ENCODE data around the gene RNASE8. TPM values are rescaled to one million over a fixed set of nuclear protein-coding genes. Genes with fewer than 3 reads are reported as not detected.

RNASE8 gene
- polyA plus RNA-seq, 3 donors: not detected

- peak; percentile 86 for TF ChIP-seq CTCF (IDR thresholded peaks at IDR 0.05)
- Histone ChIP-seq H3K4me2 (replicated peaks; ENCODE audit: extremely low read depth, low read length, poor library complexity, severe bottlenecking) (peak overlapping the region; percentile 71), H3K9me3 (replicated peaks in 1 of 2; ENCODE audit: control insufficient read depth in 1 of 2, insufficient read depth in 1 of 2, low read length in 2 of 2) (no peaks in the 10 kb centered on the region), H3K27ac (ENCODE audit: low read depth in 1 of 2, low read length in 2 of 2) (peak overlapping the region; percentile 74 to 98), H2AFZ (ENCODE audit: insufficient read depth, low read depth, low read length, poor library complexity, severe bottlenecking) (peak overlapping the region; percentile 65), H4K20me1 (ENCODE audit: insufficient read depth, low read length) (no peaks in the 10 kb centered on the region), H3K4me3 (replicated peaks in 1 of 3; ENCODE audit: low read depth in 2 of 3, low read length in 3 of 3) (peak overlapping the region in 1 of 3 experiments; percentile 84), H3K79me2 (ENCODE audit: insufficient read depth, low read length) (no peaks in the 10 kb centered on the region), H3K9ac (ENCODE audit: insufficient read depth, low read length, poor library complexity, severe bottlenecking) (peak overlapping the region; percentile 17), H3K27me3 (ENCODE audit: control insufficient read depth in 2 of 2, insufficient read depth in 2 of 2, low read length in 2 of 2) (no peaks in the 10 kb centered on the region), H3K36me3 (replicated peaks in 1 of 2; ENCODE audit: control insufficient read depth in 1 of 2, insufficient read depth in 2 of 2, low read length in 2 of 2) (no peaks in the 10 kb centered on the region), H3K4me1 (ENCODE audit: control insufficient read depth in 1 of 2, insufficient read depth in 2 of 2, low read length in 2 of 2) (peaks cover 48 to 52% of the 10 kb centered on the region in 2 donors)
- H3K27ac Mint-ChIP-seq: peak overlapping the region; percentile 97 to 99 (median 98)
- no peaks in the 10 kb centered on the region for H3K9me3 Mint-ChIP-seq
- WGBS (ENCODE audit: insufficient coverage): 13% methylated on average over 8 of the region's 11 CpGs
- H3K27me3 Mint-ChIP-seq (ENCODE audit: low read depth in 3 of 3): peaks cover 0 to 2% (median under 1%) of the 10 kb centered on the region in 3 donors
- intact Hi-C loops (cut with micrococcal nuclease): loop anchor here (2.0 to 10.0 kb wide), 5 partner anchors 14 to 642 kb away; partner anchors contain the start of genes ANG (in 1 of the 2), PIP4P1 (in 1 of the 2), PNP (in 1 of the 2) and RNASE4 (in 1 of the 2)
- no peaks in the 10 kb centered on the region for H3K36me3 Mint-ChIP-seq
- peak; percentile 72 to 78 (median 75) for DNase-seq
- peak overlapping the region; percentile 61 to 68 for H3K4me3 Mint-ChIP-seq
- peaks cover 54% of the 10 kb centered on the region for H3K4me1 Mint-ChIP-seq
These were observed 49.1 kb downstream of the RNASE8 start for GRCh38 chr14:21106498-21107282.

- H3K27ac Mint-ChIP-seq: peak overlapping the region; percentile 97 to 99 (median 98)
- H4K20me1 ChIP-seq (ENCODE audit: insufficient read depth, low read length): no peaks in the 10 kb centered on the region
- H3K27me3 ChIP-seq (ENCODE audit: control insufficient read depth in 2 of 2, insufficient read depth in 2 of 2, low read length in 2 of 2): no peaks in the 10 kb centered on the region
- 96% methylated on average over 4 of the region's 5 CpGs for WGBS (ENCODE audit: insufficient coverage)
- H3K27me3 Mint-ChIP-seq (ENCODE audit: low read depth in 3 of 3): no peaks in the 10 kb centered on the region
- H3K4me1 Mint-ChIP-seq: peaks cover 56% of the 10 kb centered on the region
- H2AFZ ChIP-seq (ENCODE audit: insufficient read depth, low read depth, low read length, poor library complexity, severe bottlenecking): peak overlapping the region; percentile 65
- H3K4me1 ChIP-seq (ENCODE audit: control insufficient read depth in 1 of 2, insufficient read depth in 2 of 2, low read length in 2 of 2): peaks cover 48 to 52% of the 10 kb centered on the region in 2 donors
- no peak overlapping the region for H3K9ac ChIP-seq (ENCODE audit: insufficient read depth, low read length, poor library complexity, severe bottlenecking)
- no peaks in the 10 kb centered on the region for H3K79me2 ChIP-seq (ENCODE audit: insufficient read depth, low read length)
- H3K36me3 ChIP-seq (replicated peaks in 1 of 2; ENCODE audit: control insufficient read depth in 1 of 2, insufficient read depth in 2 of 2, low read length in 2 of 2): no peaks in the 10 kb centered on the region
- no peaks in the 10 kb centered on the region for H3K9me3 ChIP-seq (replicated peaks in 1 of 2; ENCODE audit: control insufficient read depth in 1 of 2, insufficient read depth in 1 of 2, low read length in 2 of 2)
- peak overlapping the region; percentile 74 to 98 for H3K27ac ChIP-seq (ENCODE audit: low read depth in 1 of 2, low read length in 2 of 2)
- H3K9me3 Mint-ChIP-seq: no peaks in the 10 kb centered on the region
- intact Hi-C loops (cut with micrococcal nuclease): loop anchor here (2.0 to 10.0 kb wide), 5 partner anchors 15 to 643 kb away; partner anchors contain the start of genes ANG (in 1 of the 2), PIP4P1 (in 1 of the 2), PNP (in 1 of the 2) and RNASE4 (in 1 of the 2)
- no peak for TF ChIP-seq CTCF (IDR thresholded peaks at IDR 0.05)
- no peak overlapping the region for H3K4me3 Mint-ChIP-seq
- peak overlapping the region in 1 of 3 experiments; percentile 84 for H3K4me3 ChIP-seq (replicated peaks in 1 of 3; ENCODE audit: low read depth in 2 of 3, low read length in 3 of 3)
- H3K36me3 Mint-ChIP-seq: no peaks in the 10 kb centered on the region
- no peak for DNase-seq
- H3K4me2 ChIP-seq (replicated peaks; ENCODE audit: extremely low read depth, low read length, poor library complexity, severe bottlenecking): peak overlapping the region; percentile 71
These were observed 49.7 kb downstream of the RNASE8 start for GRCh38 chr14:21107283-21107800.

Other genes with a start within 250 kb of the RNASE8 start
- gene RNASE3, start 166.4 kb upstream of the RNASE8 start, polyA plus RNA-seq: 10 to 100 TPM in 1 of 3 donors, 1 to 10 TPM in 2; 5.1 to 13.8 (median 8.4) TPM
- gene RNASE2, start 102.3 kb upstream of the RNASE8 start, polyA plus RNA-seq: 100 to 1,000 TPM; 100 to 483 (median 307) TPM
- gene METTL17, start 67.8 kb upstream of the RNASE8 start, polyA plus RNA-seq: 100 to 1,000 TPM in 1 of 3 donors, 10 to 100 TPM in 2; 20.1 to 137 (median 21.1) TPM
- gene SLC39A2, start 58.5 kb upstream of the RNASE8 start, polyA plus RNA-seq: not detected
- 10 to 100 TPM in 2 of 3 donors, 1 to 10 TPM in 1; 6.8 to 11.7 (median 11.1) TPM for gene NDRG2, start 32.8 kb upstream of the RNASE8 start, polyA plus RNA-seq
- gene TPPP2, start 27.6 kb upstream of the RNASE8 start, polyA plus RNA-seq: not detected
- under 1 TPM in 1 of 3 donors, not detected in 2; 0.39 TPM for gene RNASE13, start 23.0 kb upstream of the RNASE8 start, polyA plus RNA-seq
- not detected for gene RNASE7, start 15.5 kb upstream of the RNASE8 start, polyA plus RNA-seq
- gene ARHGEF40, start 12.5 kb downstream of the RNASE8 start, polyA plus RNA-seq: 100 to 1,000 TPM in 1 of 3 donors, 10 to 100 TPM in 2; 12.1 to 114 (median 15.3) TPM
- gene ZNF219, start 40.8 kb downstream of the RNASE8 start, polyA plus RNA-seq: 1 to 10 TPM in 1 of 3 donors, under 1 TPM in 2; 0.49 to 7.2 (median 0.68) TPM
- gene TMEM253, start 43.2 kb downstream of the RNASE8 start, polyA plus RNA-seq: under 1 TPM in 1 of 3 donors, not detected in 2; 0.05 TPM
- not detected for gene OR5AU1, start 98.2 kb downstream of the RNASE8 start, polyA plus RNA-seq
- 100 to 1,000 TPM; 391 to 609 (median 580) TPM for gene HNRNPC, start 211.6 kb downstream of the RNASE8 start, polyA plus RNA-seq
- gene RPGRIP1, start 222.3 kb downstream of the RNASE8 start, polyA plus RNA-seq: 10 to 100 TPM in 1 of 3 donors, 1 to 10 TPM in 2; 4.7 to 10.4 (median 7.4) TPM

All from CD14-positive monocyte (primary cell).